HG02938 (cell line): ENCODE results near the gene CHIT1.

Source experiments
- ATAC-seq: cut with Tn5 transposase; IDR thresholded peaks from one replicate; pipeline ENCODE4 v1.9.1; 2021; ENCODE audit warnings: mild to moderate bottlenecking, moderate library complexity; ENCODE audit not compliant: unreplicated experiment

The CHIT1 gene

GRCh38 chr1:203190949-203191348, 38.5 kb downstream of the CHIT1 start:
- no peak for ATAC-seq

- ATAC-seq, result no peak
These were observed 39.5 kb downstream of the CHIT1 start for GRCh38 chr1:203189951-203190352.

GRCh38 chr1:203188686-203189232, 40.7 kb downstream of the CHIT1 start:
- no peak for ATAC-seq

- no peak for ATAC-seq
These were observed 41.7 kb downstream of the CHIT1 start for GRCh38 chr1:203187689-203188264.

- ATAC-seq, result no peak
These were observed 42.2 kb downstream of the CHIT1 start for GRCh38 chr1:203187304-203187685.

- no peak for ATAC-seq
These were observed 42.8 kb downstream of the CHIT1 start, which contains the start of gene CHI3L1 for GRCh38 chr1:203186446-203187303. TSS of gene CHI3L1 (minus strand) at chr1:203186704. CDS start at chr1:203186623, 81 bp downstream.

GRCh38 chr1:203186091-203186445, 43.4 kb downstream of the CHIT1 start:
- ATAC-seq, result no peak

GRCh38 chr1:203185585-203185984, 43.9 kb downstream of the CHIT1 start:
- ATAC-seq, result no peak

- no peak for ATAC-seq
These were observed 44.4 kb downstream of the CHIT1 start for GRCh38 chr1:203185061-203185461.

GRCh38 chr1:203184467-203184866, 45.0 kb downstream of the CHIT1 start:
- no peak for ATAC-seq

- ATAC-seq, result no peak
These were observed 45.6 kb downstream of the CHIT1 start for GRCh38 chr1:203183828-203184227.

- ATAC-seq, result no peak
These were observed 47.0 kb downstream of the CHIT1 start for GRCh38 chr1:203182387-203182953.

- ATAC-seq, result no peak
These were observed 47.7 kb downstream of the CHIT1 start for GRCh38 chr1:203181586-203182386.

- no peak for ATAC-seq
These were observed 48.7 kb downstream of the CHIT1 start for GRCh38 chr1:203180611-203181330.

GRCh38 chr1:203179667-203180005, 49.8 kb downstream of the CHIT1 start:
- no peak for ATAC-seq

GRCh38 chr1:203178821-203179666, 50.4 kb downstream of the CHIT1 start:
- no peak for ATAC-seq

GRCh38 chr1:203178083-203178482, 51.4 kb downstream of the CHIT1 start:
- no peak for ATAC-seq

GRCh38 chr1:203177470-203178039, 51.9 kb downstream of the CHIT1 start:
- no peak for ATAC-seq

GRCh38 chr1:203177036-203177405, 52.5 kb downstream of the CHIT1 start:
- ATAC-seq, result no peak
